ENCODE measurements around the gene EVPLL. TPM values are rescaled to one million over a fixed set of nuclear protein-coding genes. Genes with fewer than 3 reads are reported as not detected.

The EVPLL gene
- total and polyA plus RNA-seq, 9 of the 15 experiments (the other 6 are each of a cell fraction or from before 2014, with no cell fraction given): not detected

GRCh38 chr17:18363101-18364049 is 14.2 kb upstream of the EVPLL start, which contains the start of gene SHMT1 (continued):
- TF ChIP-seq SP2 (IDR thresholded peaks at IDR 0.05; ENCODE audit: extremely low read depth, low read depth, low read length, poor library complexity, severe bottlenecking) (peak; percentile 30), GATA2 (CRISPR knock-in tag; IDR thresholded peaks at IDR 0.05) (no peak), ZNF395 (CRISPR knock-in tag; IDR thresholded peaks at IDR 0.05) (no peak), HOXB6 (CRISPR knock-in tag; IDR thresholded peaks at IDR 0.05; ENCODE audit: borderline replicate concordance) (no peak), ZBTB8A (IDR thresholded peaks at IDR 0.05; ENCODE audit: partially characterized antibody) (no peak), ZNF589 (CRISPR knock-in tag; IDR thresholded peaks at IDR 0.05; ENCODE audit: low read depth) (no peak), POLR3G (IDR thresholded peaks at IDR 0.05; ENCODE audit: extremely low read depth, insufficient read length, insufficient replicate concordance) (no peak), MXD1 (CRISPR knock-in tag; IDR thresholded peaks at IDR 0.05; ENCODE audit: borderline replicate concordance, poor library complexity, severe bottlenecking) (no peak), CTBP1 (IDR thresholded peaks at IDR 0.05; ENCODE audit: borderline replicate concordance) (peak; percentile 84), PYGO2 (tag; IDR thresholded peaks at IDR 0.05) (no peak), ZBTB43 (CRISPR knock-in tag; IDR thresholded peaks at IDR 0.05) (no peak), VEZF1 (CRISPR knock-in tag; IDR thresholded peaks at IDR 0.05) (peak; percentile 41; the same call in 1 of the 2 replicates), PCBP2 (IDR thresholded peaks at IDR 0.05; ENCODE audit: low read depth, low read length, poor library complexity, severe bottlenecking) (no peak), SOX6 (IDR thresholded peaks at IDR 0.05) (no peak), SFPQ (IDR thresholded peaks at IDR 0.05; ENCODE audit: low read depth, low read length) (no peak), ZNF639 (CRISPR knock-in tag; conservative IDR thresholded peaks at IDR 0.05 in 1 of 2, IDR thresholded peaks at IDR 0.05 in 1 of 2) (no peak), ZC3H8 (IDR thresholded peaks at IDR 0.05) (no peak)

Data from K562 (cell line).